ENCODE data around the gene ID2.

Gene ID2
- total RNA-seq = 337 to 379 reads per million in 2 donors

- peak; percentile 97 to 100 (median 98) for DNase-seq
Observed at GRCh38 chr2:8681786-8682692, at the start of gene ID2. Gene ID2 (plus strand): TSS chr2:8682056. CDS start chr2:8682166, 110 bp downstream.

- no peak for DNase-seq
Observed at GRCh38 chr2:8632755-8633154, 49.1 kb upstream of the ID2 start.

GRCh38 chr2:8633186-8633734 is 48.6 kb upstream of the ID2 start:
- DNase-seq = no peak

GRCh38 chr2:8633735-8634313 is 48.0 kb upstream of the ID2 start:
- no peak for DNase-seq

- DNase-seq = no peak
Observed at GRCh38 chr2:8634466-8635172, 47.2 kb upstream of the ID2 start.

GRCh38 chr2:8636041-8636491 is 45.8 kb upstream of the ID2 start:
- no peak for DNase-seq

- no peak for DNase-seq
Observed at GRCh38 chr2:8636721-8637636, 44.9 kb upstream of the ID2 start.

GRCh38 chr2:8638327-8638726 is 43.5 kb upstream of the ID2 start:
- DNase-seq = no peak

- DNase-seq = no peak
Observed at GRCh38 chr2:8639122-8639635, 42.7 kb upstream of the ID2 start.

- no peak for DNase-seq
Observed at GRCh38 chr2:8640498-8640897, 41.4 kb upstream of the ID2 start.

GRCh38 chr2:8641301-8641965 is 40.4 kb upstream of the ID2 start:
- DNase-seq = no peak

GRCh38 chr2:8642366-8643068 is 39.3 kb upstream of the ID2 start:
- DNase-seq = no peak

GRCh38 chr2:8643250-8643995 is 38.4 kb upstream of the ID2 start:
- no peak for DNase-seq

GRCh38 chr2:8643996-8644356 is 37.9 kb upstream of the ID2 start:
- DNase-seq = no peak

GRCh38 chr2:8644605-8645175 is 37.2 kb upstream of the ID2 start:
- peak in 2 of 5 experiments; percentile 12 to 42 for DNase-seq

- DNase-seq = no peak
Observed at GRCh38 chr2:8645176-8645831, 36.6 kb upstream of the ID2 start.

GRCh38 chr2:8646731-8647461 is 35.0 kb upstream of the ID2 start:
- DNase-seq = no peak

GRCh38 chr2:8647462-8647857 is 34.4 kb upstream of the ID2 start:
- no peak for DNase-seq
